HepG2 (cell line): ENCODE results near the gene CLCN2. TPM values are rescaled to one million over a fixed set of nuclear protein-coding genes. Genes with fewer than 3 reads are reported as not detected.

Experiments
- ATAC-seq: fragments of 200-7000 bp; cut with Tn5 transposase; 3 replicates; pipeline ENCODE4 v1.9.1; 2020; ENCODE audit warnings: mild to moderate bottlenecking, moderate library complexity
- BruUV-seq: library from RNA; stranded (reverse); fragments of 400-500 nt; replicated peaks from 2 replicates; lab custom pipeline; 2021; lab: Mats Ljungman, UMichigan
- CTCF ChIA-PET: fragments of 300-600 bp; formaldehyde crosslinking; extraction: SDS; loops from one replicate; lab custom pipeline; 2021; ENCODE audit warnings: low total read pairs, inconsistent platforms, low intra/inter-chr PET ratio; lab: Yijun Ruan, JAX
- POLR2A ChIA-PET: fragments of 350-600 bp; sonication (Branson Sonifier 250); formaldehyde crosslinking; loops from one replicate; lab custom pipeline; 2020; ENCODE audit warnings: antibody characterized with exemption, inconsistent platforms; lab: Yijun Ruan, JAX
- DNase-seq: peaks from one replicate; pipeline ENCODE4 v3.0.0-alpha.2; 2015; ENCODE audit warnings: low spot score
- FAIRE-seq: peaks from 3 replicates; lab custom pipeline; 2011; peaks lifted over from hg19 to GRCh38; lab: Jason Lieb, UNC
- H2AFZ ChIP-seq: one replicate; pipeline ENCODE4 v1.6.1; 2011; ENCODE audit warnings: low read length, inconsistent platforms
- H3K27ac ChIP-seq: fragments of 300-600 bp; 3 replicates; pipeline ENCODE4 v1.8.0; 2011; ENCODE audit warnings: mixed run types, mild to moderate bottlenecking, mixed read lengths, low read length, inconsistent platforms; ENCODE audit not compliant: insufficient read depth; ENCODE audit errors: extremely low read length
- H3K27me3 ChIP-seq, 2 experiments: fragments of 200-600 bp in 1 of 2; 2 replicates in 1 of 2; 3 replicates in 1 of 2; pipeline versions ENCODE4 v1.6.0 to v1.8.0; 2011; ENCODE audit warnings: low read length in 2 of 2, mild to moderate bottlenecking in 2 of 2, moderate library complexity in 2 of 2, inconsistent platforms in 1 of 2; ENCODE audit not compliant: insufficient read depth in 2 of 2, control insufficient read depth in 1 of 2
- H3K36me3 ChIP-seq, 2 experiments: fragments of 200-600 bp in 1 of 2; replicated peaks in 1 of 2; 2 replicates in 1 of 2; 3 replicates in 1 of 2; pipeline versions ENCODE4 v1.5.1 to v1.8.0; 2011; ENCODE audit warnings: low read length in 2 of 2, inconsistent platforms in 1 of 2; ENCODE audit not compliant: insufficient read depth in 2 of 2, control insufficient read depth in 1 of 2
- H3K4me1 ChIP-seq: 2 replicates; pipeline ENCODE4 v1.5.1; 2012; ENCODE audit warnings: low read length, inconsistent platforms; ENCODE audit not compliant: insufficient read depth
- H3K4me2 ChIP-seq: 2 replicates; pipeline ENCODE4 v1.6.0; 2011; ENCODE audit warnings: low read depth, low read length, inconsistent platforms
- H3K4me3 ChIP-seq, 3 experiments: fragments of 200-600 bp in 1 of 3; sonication (generic), shearing (Covaris generic) in 1 of 3; replicated peaks in 1 of 3; 2 replicates each; pipeline ENCODE4 v1.5.1; 2011 to 2016; ENCODE audit warnings: low read length in 3 of 3, inconsistent platforms in 2 of 3, low read depth in 2 of 3, mild to moderate bottlenecking in 2 of 3, control low read depth in 1 of 3, mixed read lengths in 1 of 3; ENCODE audit not compliant: insufficient read depth in 1 of 3
- H3K79me2 ChIP-seq: one replicate; pipeline ENCODE4 v1.6.1; 2011; ENCODE audit warnings: low read length, inconsistent platforms; ENCODE audit not compliant: insufficient read depth
- H3K9ac ChIP-seq: 2 replicates; pipeline ENCODE4 v1.6.0; 2011; ENCODE audit warnings: mild to moderate bottlenecking, low read depth, low read length, inconsistent platforms; ENCODE audit not compliant: insufficient read depth
- H3K9me3 ChIP-seq: 2 replicates; pipeline ENCODE4 v1.5.1; 2012; ENCODE audit warnings: mild to moderate bottlenecking, low read length
- H4K20me1 ChIP-seq: 2 replicates; pipeline ENCODE4 v1.6.0; 2011; ENCODE audit warnings: inconsistent platforms, mild to moderate bottlenecking, low read length, moderate library complexity; ENCODE audit not compliant: insufficient read depth
- ZBTB38 ChIP-seq: sonication (generic); formaldehyde crosslinking; IDR thresholded peaks from 2 replicates; pipeline ENCODE4 v1.5.1; 2020; ENCODE audit warnings: mild to moderate bottlenecking, missing genetic modification reagents
- ZBTB42 ChIP-seq: sonication (generic); formaldehyde crosslinking; IDR thresholded peaks from 2 replicates; pipeline ENCODE4 v1.5.0; 2020; ENCODE audit warnings: mild to moderate bottlenecking, missing genetic modification reagents
- ZNF567 ChIP-seq: sonication (generic); formaldehyde crosslinking; IDR thresholded peaks from 2 replicates; pipeline ENCODE4 v1.8.1; 2023; ENCODE audit warnings: mild to moderate bottlenecking, missing genetic modification reagents, borderline replicate concordance
- WGBS: methylation state at CpG from one replicate; pipeline ENCODE4 v1.1.6; 2017; ENCODE audit warnings: low lambda C conversion rate; 5-methylcytosine and 5-hydroxymethylcytosine counted together
- in situ Hi-C: cut with HindIII; loops from 2 replicates; pipeline ENCODE4 v1.10.0; 2017; ENCODE audit warnings: low pct_unique_long_range_greater_than_20kb; ENCODE audit not compliant: extremely low pct_ligation_motif_present
- intact Hi-C: fragments of 100-400 bp; cut with micrococcal nuclease; formaldehyde crosslinking; loops from one replicate; pipeline ENCODE4 v1.10.0; 2022; ENCODE audit not compliant: unreplicated experiment
- polyA plus RNA-seq, 8 experiments: library from polyadenylated mRNA; depleted of rRNA in 3 of 8; stranded (reverse) in 7 of 8; unstranded in 1 of 8; fragments of >200 nt; fragmentation: Illumina TruSeq in 4 of 8; extraction: Trizol in 4 of 8; gene quantifications; 2 replicates each; pipeline versions ENCODE4 v1.2.1 to v1.2.3, GENCODE V29; 2011 to 2016; ENCODE audit warnings: low read depth in 4 of 8, missing spikeins in 1 of 8, mixed read lengths in 1 of 8; ENCODE audit not compliant: insufficient read depth in 1 of 8
- total RNA-seq, 5 experiments: library from RNA; depleted of rRNA; stranded (reverse); fragments of >200 nt; fragmentation: Illumina TruSeq; extraction: Trizol; gene quantifications; 2 replicates each; pipeline ENCODE4 v1.2.3, GENCODE V29; 2016; ENCODE audit warnings: low read depth in 1 of 5
- TF ChIP-seq, protein P1 (sequence below): sonication (generic); formaldehyde crosslinking; IDR thresholded peaks from 2 replicates; pipeline ENCODE4 v1.4.0; 2020; ENCODE audit warnings: missing genetic modification reagents
- TF ChIP-seq, protein P2 (sequence below): sonication (generic); formaldehyde crosslinking; IDR thresholded peaks from 2 replicates; pipeline ENCODE4 v1.5.1; 2020; ENCODE audit warnings: mild to moderate bottlenecking, missing genetic modification reagents, moderate library complexity
- TF ChIP-seq, protein P3 (sequence below): sonication (generic); formaldehyde crosslinking; IDR thresholded peaks from 2 replicates; pipeline ENCODE4 v1.9.0; 2022; ENCODE audit warnings: missing genetic modification reagents, mild to moderate bottlenecking, borderline replicate concordance

Gene CLCN2
- total and polyA plus RNA-seq, 2 of the 13 experiments (the other 11 are each of a cell fraction or from before 2014, with no cell fraction given): 11.4 to 13.5 TPM

DNA sequence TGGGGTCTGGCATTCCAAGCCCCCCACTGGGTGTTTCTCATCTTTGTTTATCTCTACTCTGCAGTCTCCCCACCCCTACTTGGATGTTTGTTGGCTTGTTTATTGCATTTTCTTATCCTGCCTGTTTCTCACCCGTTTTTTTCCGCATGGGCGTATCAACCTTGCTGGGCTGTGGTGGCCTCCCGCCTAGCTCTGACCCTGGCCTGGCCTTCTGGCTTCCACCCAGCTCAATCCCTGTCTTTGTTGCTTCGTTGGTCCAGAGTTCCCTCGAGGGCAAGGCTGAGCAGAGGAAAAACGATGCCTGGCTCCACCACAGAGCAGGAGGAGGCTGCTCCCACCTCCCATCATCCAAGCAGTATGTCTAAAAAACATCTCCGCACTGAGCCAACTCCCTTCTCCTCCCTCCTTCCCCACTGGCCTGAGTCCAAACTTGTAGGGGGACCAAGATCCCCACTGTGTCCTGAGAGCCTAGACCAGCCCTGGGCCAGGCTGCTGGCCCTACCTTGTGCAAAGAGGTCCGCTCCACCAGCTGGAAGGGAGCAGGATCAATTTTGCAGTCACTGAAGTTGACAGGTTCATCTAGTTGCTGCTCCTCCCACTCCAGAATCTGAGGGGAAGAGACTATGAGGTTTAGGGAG lies 9.8 kb downstream of the CLCN2 start:
- H3K27ac ChIP-seq: no peak overlapping the region
- ATAC-seq: peak; percentile 10; the same call in 2 of the 3 replicates

More for the DNA sequence above, 9.8 kb downstream of the CLCN2 start:
- POLR2A ChIA-PET: interaction anchor here (2.8 kb wide), 1 partner anchor 10 kb away, joined by 11 read pairs; the partner anchor contains the start of genes CLCN2 and POLR2H
- intact Hi-C loops (no loop called here), in situ Hi-C loops (loop anchor here (5.0 kb wide), 1 partner anchor 191 kb away; no protein-coding TSS in a partner anchor)
- no peaks in the 10 kb centered on the region for H4K20me1 ChIP-seq
- WGBS: 64% methylated on average over 8 of the region's 9 CpGs
- H2AFZ ChIP-seq: no peak overlapping the region
- no peaks in the 10 kb centered on the region for H3K79me2 ChIP-seq
- H3K4me2 ChIP-seq: no peak overlapping the region
- no peak overlapping the region for H3K9ac ChIP-seq
- CTCF ChIA-PET: no interaction called here
- TF ChIP-seq, protein P1, sequence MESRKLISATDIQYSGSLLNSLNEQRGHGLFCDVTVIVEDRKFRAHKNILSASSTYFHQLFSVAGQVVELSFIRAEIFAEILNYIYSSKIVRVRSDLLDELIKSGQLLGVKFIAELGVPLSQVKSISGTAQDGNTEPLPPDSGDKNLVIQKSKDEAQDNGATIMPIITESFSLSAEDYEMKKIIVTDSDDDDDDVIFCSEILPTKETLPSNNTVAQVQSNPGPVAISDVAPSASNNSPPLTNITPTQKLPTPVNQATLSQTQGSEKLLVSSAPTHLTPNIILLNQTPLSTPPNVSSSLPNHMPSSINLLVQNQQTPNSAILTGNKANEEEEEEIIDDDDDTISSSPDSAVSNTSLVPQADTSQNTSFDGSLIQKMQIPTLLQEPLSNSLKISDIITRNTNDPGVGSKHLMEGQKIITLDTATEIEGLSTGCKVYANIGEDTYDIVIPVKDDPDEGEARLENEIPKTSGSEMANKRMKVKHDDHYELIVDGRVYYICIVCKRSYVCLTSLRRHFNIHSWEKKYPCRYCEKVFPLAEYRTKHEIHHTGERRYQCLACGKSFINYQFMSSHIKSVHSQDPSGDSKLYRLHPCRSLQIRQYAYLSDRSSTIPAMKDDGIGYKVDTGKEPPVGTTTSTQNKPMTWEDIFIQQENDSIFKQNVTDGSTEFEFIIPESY (CRISPR knock-in tag): peak; percentile 65
- TF ChIP-seq, protein P2, sequence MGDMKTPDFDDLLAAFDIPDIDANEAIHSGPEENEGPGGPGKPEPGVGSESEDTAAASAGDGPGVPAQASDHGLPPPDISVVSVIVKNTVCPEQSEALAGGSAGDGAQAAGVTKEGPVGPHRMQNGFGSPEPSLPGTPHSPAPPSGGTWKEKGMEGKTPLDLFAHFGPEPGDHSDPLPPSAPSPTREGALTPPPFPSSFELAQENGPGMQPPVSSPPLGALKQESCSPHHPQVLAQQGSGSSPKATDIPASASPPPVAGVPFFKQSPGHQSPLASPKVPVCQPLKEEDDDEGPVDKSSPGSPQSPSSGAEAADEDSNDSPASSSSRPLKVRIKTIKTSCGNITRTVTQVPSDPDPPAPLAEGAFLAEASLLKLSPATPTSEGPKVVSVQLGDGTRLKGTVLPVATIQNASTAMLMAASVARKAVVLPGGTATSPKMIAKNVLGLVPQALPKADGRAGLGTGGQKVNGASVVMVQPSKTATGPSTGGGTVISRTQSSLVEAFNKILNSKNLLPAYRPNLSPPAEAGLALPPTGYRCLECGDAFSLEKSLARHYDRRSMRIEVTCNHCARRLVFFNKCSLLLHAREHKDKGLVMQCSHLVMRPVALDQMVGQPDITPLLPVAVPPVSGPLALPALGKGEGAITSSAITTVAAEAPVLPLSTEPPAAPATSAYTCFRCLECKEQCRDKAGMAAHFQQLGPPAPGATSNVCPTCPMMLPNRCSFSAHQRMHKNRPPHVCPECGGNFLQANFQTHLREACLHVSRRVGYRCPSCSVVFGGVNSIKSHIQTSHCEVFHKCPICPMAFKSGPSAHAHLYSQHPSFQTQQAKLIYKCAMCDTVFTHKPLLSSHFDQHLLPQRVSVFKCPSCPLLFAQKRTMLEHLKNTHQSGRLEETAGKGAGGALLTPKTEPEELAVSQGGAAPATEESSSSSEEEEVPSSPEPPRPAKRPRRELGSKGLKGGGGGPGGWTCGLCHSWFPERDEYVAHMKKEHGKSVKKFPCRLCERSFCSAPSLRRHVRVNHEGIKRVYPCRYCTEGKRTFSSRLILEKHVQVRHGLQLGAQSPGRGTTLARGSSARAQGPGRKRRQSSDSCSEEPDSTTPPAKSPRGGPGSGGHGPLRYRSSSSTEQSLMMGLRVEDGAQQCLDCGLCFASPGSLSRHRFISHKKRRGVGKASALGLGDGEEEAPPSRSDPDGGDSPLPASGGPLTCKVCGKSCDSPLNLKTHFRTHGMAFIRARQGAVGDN (CRISPR knock-in tag): peak; percentile 51
- TF ChIP-seq, protein P3, sequence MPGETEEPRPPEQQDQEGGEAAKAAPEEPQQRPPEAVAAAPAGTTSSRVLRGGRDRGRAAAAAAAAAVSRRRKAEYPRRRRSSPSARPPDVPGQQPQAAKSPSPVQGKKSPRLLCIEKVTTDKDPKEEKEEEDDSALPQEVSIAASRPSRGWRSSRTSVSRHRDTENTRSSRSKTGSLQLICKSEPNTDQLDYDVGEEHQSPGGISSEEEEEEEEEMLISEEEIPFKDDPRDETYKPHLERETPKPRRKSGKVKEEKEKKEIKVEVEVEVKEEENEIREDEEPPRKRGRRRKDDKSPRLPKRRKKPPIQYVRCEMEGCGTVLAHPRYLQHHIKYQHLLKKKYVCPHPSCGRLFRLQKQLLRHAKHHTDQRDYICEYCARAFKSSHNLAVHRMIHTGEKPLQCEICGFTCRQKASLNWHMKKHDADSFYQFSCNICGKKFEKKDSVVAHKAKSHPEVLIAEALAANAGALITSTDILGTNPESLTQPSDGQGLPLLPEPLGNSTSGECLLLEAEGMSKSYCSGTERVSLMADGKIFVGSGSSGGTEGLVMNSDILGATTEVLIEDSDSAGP: peak; percentile 15; the same call in 1 of the 2 replicates
- TF ChIP-seq ZNF567 (CRISPR knock-in tag): no peak
- no peak for TF ChIP-seq ZBTB42 (CRISPR knock-in tag)
- TF ChIP-seq ZBTB38 (CRISPR knock-in tag): peak; percentile 73
- H3K4me3 ChIP-seq: no peak overlapping the region
- TSS peak; percentile 32 for BruUV-seq
- no peaks in the 10 kb centered on the region for H3K27me3 ChIP-seq
- FAIRE-seq: no peak
- no peak for DNase-seq
- peaks cover 23% of the 10 kb centered on the region for H3K4me1 ChIP-seq
- H3K36me3 ChIP-seq: peaks cover 13 to 39% of the 10 kb centered on the region in 2 experiments; a peak in 4 of 5 replicates
- no peaks in the 10 kb centered on the region for H3K9me3 ChIP-seq
